AML-193 (cell line): ENCODE results near the gene GGTLC2.

Experiments
- DNase-seq, 2 experiments: peaks; one replicate each; lab custom pipeline; 2025; lab: John Stamatoyannopoulos, UW

The GGTLC2 gene

GRCh38 chr22:22691716-22692701, 47.6 kb downstream of the GGTLC2 start:
- DNase-seq: no peak

- DNase-seq: no peak
Observed at GRCh38 chr22:22692707-22693530, 48.5 kb downstream of the GGTLC2 start.

- no peak for DNase-seq
Observed at GRCh38 chr22:22693531-22693884, 49.1 kb downstream of the GGTLC2 start.

GRCh38 chr22:22694106-22694505, 49.7 kb downstream of the GGTLC2 start:
- no peak for DNase-seq

GRCh38 chr22:22696104-22696503, 51.7 kb downstream of the GGTLC2 start:
- DNase-seq: no peak
